OCI-LY1 (cell line): ENCODE data around the gene HPDL.
A peak's percentile ranks its signal among the peaks of the same experiment; 100 is the strongest.

Experiments used
- H2AFZ ChIP-seq: fragments of 200-600 bp; sonication (generic), shearing (Covaris generic); 2 replicates; pipeline ENCODE4 v1.6.0; 2014; ENCODE audit warnings: antibody characterized with exemption, mild to moderate bottlenecking, low read length
- H3F3A ChIP-seq: fragments of 200-600 bp; sonication (generic), shearing (Covaris generic); 2 replicates; pipeline ENCODE4 v1.6.0; 2014; ENCODE audit warnings: mild to moderate bottlenecking, antibody characterized with exemption, low read length, moderate library complexity; ENCODE audit not compliant: insufficient read depth
- H3K27ac ChIP-seq: fragments of 200-600 bp; sonication (generic); 2 replicates; pipeline ENCODE4 v1.5.1; 2014; ENCODE audit warnings: low read length, mixed run types, mild to moderate bottlenecking, low read depth; ENCODE audit not compliant: poor library complexity, severe bottlenecking
- H3K27me3 ChIP-seq: fragments of 200-600 bp; sonication (generic); 2 replicates; pipeline ENCODE4 v1.6.0; 2014; ENCODE audit warnings: antibody characterized with exemption, mild to moderate bottlenecking, low read length, moderate library complexity; ENCODE audit not compliant: insufficient read depth
- H3K36me3 ChIP-seq: fragments of 200-600 bp; sonication (generic); 2 replicates; pipeline ENCODE4 v1.6.1; 2014; ENCODE audit warnings: mild to moderate bottlenecking, antibody characterized with exemption, low read length, moderate library complexity, mixed read lengths; ENCODE audit not compliant: insufficient read depth
- H3K4me1 ChIP-seq: fragments of 200-600 bp; sonication (generic); 2 replicates; pipeline ENCODE4 v1.5.1; 2014; ENCODE audit warnings: mild to moderate bottlenecking, low read length, moderate library complexity; ENCODE audit not compliant: insufficient read depth, severe bottlenecking
- H3K4me2 ChIP-seq: fragments of 200-600 bp; sonication (generic), shearing (Covaris generic); 2 replicates; pipeline ENCODE4 v1.6.1; 2014; ENCODE audit warnings: low read length
- H3K4me3 ChIP-seq: fragments of 200-600 bp; sonication (generic); 2 replicates; pipeline ENCODE4 v1.5.1; 2014; ENCODE audit warnings: low read length, low read depth, mild to moderate bottlenecking, mixed read lengths; ENCODE audit not compliant: poor library complexity, severe bottlenecking
- H3K79me2 ChIP-seq: fragments of 200-600 bp; shearing (Covaris generic); 2 replicates; pipeline ENCODE4 v1.6.1; 2016; ENCODE audit warnings: mixed run types, low read length, mixed read lengths; ENCODE audit not compliant: insufficient read depth
- H3K9ac ChIP-seq: fragments of 200-600 bp; sonication (generic), shearing (Covaris generic); 2 replicates; pipeline ENCODE4 v1.6.1; 2014; ENCODE audit warnings: mild to moderate bottlenecking, low read length, mixed read lengths
- H3K9me2 ChIP-seq: fragments of 200-600 bp; sonication (generic), shearing (Covaris generic); 2 replicates; pipeline ENCODE4 v1.6.1; 2014; ENCODE audit warnings: low read depth, mild to moderate bottlenecking, low read length, mixed read lengths
- H3K9me3 ChIP-seq: fragments of 200-600 bp; shearing (Covaris generic); 2 replicates; pipeline ENCODE4 v1.6.1; 2014; ENCODE audit warnings: low read length, mixed read lengths
- H4K20me1 ChIP-seq: fragments of 200-600 bp; sonication (generic), shearing (Covaris generic); 2 replicates; pipeline ENCODE4 v1.6.0; 2016; ENCODE audit warnings: mild to moderate bottlenecking, low read length; ENCODE audit not compliant: insufficient read depth
- CTCF ChIP-seq: fragments of 200-600 bp; sonication (generic), shearing (Covaris generic); IDR thresholded peaks from 2 replicates; pipeline ENCODE4 v1.5.1; 2017; ENCODE audit warnings: mild to moderate bottlenecking, antibody characterized with exemption, low read length, moderate library complexity, mixed read lengths
- EZH2 ChIP-seq: fragments of 200-600 bp; sonication (generic), shearing (Covaris generic); IDR thresholded peaks from 2 replicates; pipeline ENCODE4 v1.8.0; 2017; ENCODE audit warnings: borderline replicate concordance, mixed run types, mild to moderate bottlenecking, antibody characterized with exemption, low read length, moderate library complexity, mixed read lengths

The HPDL gene

DNA sequence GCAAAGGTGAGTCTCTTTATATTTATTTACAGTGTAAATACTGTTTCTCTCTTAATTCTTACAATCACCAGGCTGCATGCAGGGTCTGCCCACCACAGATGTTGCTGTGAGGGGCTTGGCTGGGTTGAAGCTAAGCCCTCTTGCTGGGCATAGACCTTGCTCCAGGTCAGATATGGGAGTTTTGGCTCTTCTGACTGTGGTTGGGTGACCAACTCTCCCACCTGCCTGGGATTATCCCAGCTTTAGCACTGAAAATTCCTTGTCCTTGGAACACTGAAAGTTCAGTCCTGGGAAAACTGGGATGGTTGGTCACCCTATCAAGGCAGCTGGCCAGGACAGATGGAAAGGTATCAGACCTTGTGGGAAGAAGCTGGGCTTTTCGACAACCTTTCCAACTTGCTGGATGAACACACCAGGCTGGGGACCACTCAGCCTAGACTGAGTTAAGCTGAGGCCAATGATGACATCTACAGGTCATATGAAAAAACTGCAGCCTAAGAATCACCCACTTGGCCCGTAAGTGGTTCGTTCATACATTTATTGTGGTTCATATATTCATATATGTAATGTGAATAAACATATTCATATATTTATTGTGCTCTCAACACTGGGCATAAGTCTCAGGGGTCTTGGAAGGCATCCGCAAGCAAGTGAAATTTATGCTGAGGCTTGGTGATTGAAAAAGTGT, 26.6 kb upstream of the HPDL start:
- no peaks in the 10 kb centered on the region for H3K9me2 ChIP-seq
- no peaks in the 10 kb centered on the region for H3K27me3 ChIP-seq
- no peak overlapping the region for H3K27ac ChIP-seq
- no peaks in the 10 kb centered on the region for H3K36me3 ChIP-seq
- no peaks in the 10 kb centered on the region for H4K20me1 ChIP-seq
- no peak overlapping the region for H2AFZ ChIP-seq
- H3K9me3 ChIP-seq: no peaks in the 10 kb centered on the region
- H3K9ac ChIP-seq: no peak overlapping the region
- no peaks in the 10 kb centered on the region for H3K79me2 ChIP-seq
- H3F3A ChIP-seq: no peaks in the 10 kb centered on the region
- H3K4me2 ChIP-seq: no peak overlapping the region
- H3K4me3 ChIP-seq: no peak overlapping the region
- peaks cover 20% of the 10 kb centered on the region for H3K4me1 ChIP-seq
- peak; percentile 81 for TF ChIP-seq CTCF
- TF ChIP-seq EZH2: no peak

DNA sequence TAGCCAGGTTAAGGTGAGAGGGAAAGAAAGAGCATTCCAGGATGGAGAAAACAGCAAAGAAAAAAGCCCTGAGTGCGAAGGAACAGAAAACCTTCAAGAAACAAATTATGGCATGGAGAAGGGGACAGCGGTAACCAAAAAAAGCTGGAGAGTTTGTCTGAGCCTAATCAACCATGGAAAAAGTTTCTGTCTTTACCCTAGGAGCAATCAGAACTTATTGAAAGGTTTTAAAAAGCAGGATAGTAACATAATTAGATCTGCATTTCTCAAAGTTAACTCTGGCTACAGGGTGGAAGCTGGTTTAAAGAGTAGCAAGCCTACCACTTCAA, 26.1 kb upstream of the HPDL start:
- H3K27ac ChIP-seq: no peak overlapping the region
- no peaks in the 10 kb centered on the region for H3K27me3 ChIP-seq
- peaks cover 25% of the 10 kb centered on the region for H3K4me1 ChIP-seq
- no peaks in the 10 kb centered on the region for H3K36me3 ChIP-seq
- no peak overlapping the region for H3K9ac ChIP-seq
- no peak for TF ChIP-seq CTCF
- no peak for TF ChIP-seq EZH2
- no peak overlapping the region for H3K4me2 ChIP-seq
- no peaks in the 10 kb centered on the region for H4K20me1 ChIP-seq
- H3K4me3 ChIP-seq: no peak overlapping the region
- no peaks in the 10 kb centered on the region for H3K9me3 ChIP-seq
- H3K9me2 ChIP-seq: no peaks in the 10 kb centered on the region
- H3F3A ChIP-seq: no peaks in the 10 kb centered on the region
- no peaks in the 10 kb centered on the region for H3K79me2 ChIP-seq
- no peak overlapping the region for H2AFZ ChIP-seq

GRCh38 chr1:45302505-45303150, 24.1 kb upstream of the HPDL start:
- Histone ChIP-seq H3K4me2 (peak overlapping the region; percentile 68), H3K4me3 (peak overlapping the region; percentile 71), H3F3A (no peaks in the 10 kb centered on the region), H3K27ac (no peak overlapping the region), H4K20me1 (no peaks in the 10 kb centered on the region), H3K36me3 (no peaks in the 10 kb centered on the region), H3K4me1 (peaks cover 40% of the 10 kb centered on the region), H3K79me2 (no peaks in the 10 kb centered on the region), H3K9me2 (no peaks in the 10 kb centered on the region), H3K9me3 (no peaks in the 10 kb centered on the region), H3K27me3 (no peaks in the 10 kb centered on the region), H3K9ac (peak overlapping the region; percentile 77), H2AFZ (no peak overlapping the region)
- TF ChIP-seq EZH2 (no peak), CTCF (no peak)
